ENCODE data around the gene ARL5C. TPM values are rescaled to one million over a fixed set of nuclear protein-coding genes. Genes with fewer than 3 reads are reported as not detected.

ARL5C gene
- total RNA-seq: not detected in 2 replicates
- long read RNA-seq: 0 reads

- DNase-seq (ENCODE audit: low spot score, unreplicated experiment): no peak
- Mint-ChIP-seq H3K27me3 (peaks cover 35% of the 10 kb centered on the region), H3K4me3 (ENCODE audit: low read depth) (peak within 1 kb of the TSS; percentile 82), H3K4me1 (ENCODE audit: low read depth) (peaks cover 10% of the 10 kb centered on the region), H3K27ac (peak within 1 kb of the TSS; percentile 43), H3K36me3 (ENCODE audit: insufficient read depth) (no peaks in the 10 kb centered on the region), H3K9me3 (ENCODE audit: low read depth) (no peaks in the 10 kb centered on the region)
- TF ChIP-seq, protein P1, sequence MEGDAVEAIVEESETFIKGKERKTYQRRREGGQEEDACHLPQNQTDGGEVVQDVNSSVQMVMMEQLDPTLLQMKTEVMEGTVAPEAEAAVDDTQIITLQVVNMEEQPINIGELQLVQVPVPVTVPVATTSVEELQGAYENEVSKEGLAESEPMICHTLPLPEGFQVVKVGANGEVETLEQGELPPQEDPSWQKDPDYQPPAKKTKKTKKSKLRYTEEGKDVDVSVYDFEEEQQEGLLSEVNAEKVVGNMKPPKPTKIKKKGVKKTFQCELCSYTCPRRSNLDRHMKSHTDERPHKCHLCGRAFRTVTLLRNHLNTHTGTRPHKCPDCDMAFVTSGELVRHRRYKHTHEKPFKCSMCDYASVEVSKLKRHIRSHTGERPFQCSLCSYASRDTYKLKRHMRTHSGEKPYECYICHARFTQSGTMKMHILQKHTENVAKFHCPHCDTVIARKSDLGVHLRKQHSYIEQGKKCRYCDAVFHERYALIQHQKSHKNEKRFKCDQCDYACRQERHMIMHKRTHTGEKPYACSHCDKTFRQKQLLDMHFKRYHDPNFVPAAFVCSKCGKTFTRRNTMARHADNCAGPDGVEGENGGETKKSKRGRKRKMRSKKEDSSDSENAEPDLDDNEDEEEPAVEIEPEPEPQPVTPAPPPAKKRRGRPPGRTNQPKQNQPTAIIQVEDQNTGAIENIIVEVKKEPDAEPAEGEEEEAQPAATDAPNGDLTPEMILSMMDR (IDR thresholded peaks at IDR 0.05; ENCODE audit: unreplicated experiment): no peak
Measured at GRCh38 chr17:39165841-39166349, at the start of gene ARL5C. ARL5C (minus strand) TSS chr17:39166161; CDS start chr17:39165760, 401 bp downstream.

- Mint-ChIP-seq H3K9me3 (ENCODE audit: low read depth) (no peaks in the 10 kb centered on the region), H3K4me1 (ENCODE audit: low read depth) (peaks cover 2% of the 10 kb centered on the region), H3K27me3 (peaks cover 85% of the 10 kb centered on the region), H3K4me3 (ENCODE audit: low read depth) (no peak overlapping the region), H3K27ac (no peak overlapping the region), H3K36me3 (ENCODE audit: insufficient read depth) (no peaks in the 10 kb centered on the region)
- TF ChIP-seq, protein P1 (IDR thresholded peaks at IDR 0.05; ENCODE audit: unreplicated experiment): no peak
- DNase-seq (ENCODE audit: low spot score, unreplicated experiment): no peak
Measured at GRCh38 chr17:39213852-39214251, 47.9 kb upstream of the ARL5C start.

DNA sequence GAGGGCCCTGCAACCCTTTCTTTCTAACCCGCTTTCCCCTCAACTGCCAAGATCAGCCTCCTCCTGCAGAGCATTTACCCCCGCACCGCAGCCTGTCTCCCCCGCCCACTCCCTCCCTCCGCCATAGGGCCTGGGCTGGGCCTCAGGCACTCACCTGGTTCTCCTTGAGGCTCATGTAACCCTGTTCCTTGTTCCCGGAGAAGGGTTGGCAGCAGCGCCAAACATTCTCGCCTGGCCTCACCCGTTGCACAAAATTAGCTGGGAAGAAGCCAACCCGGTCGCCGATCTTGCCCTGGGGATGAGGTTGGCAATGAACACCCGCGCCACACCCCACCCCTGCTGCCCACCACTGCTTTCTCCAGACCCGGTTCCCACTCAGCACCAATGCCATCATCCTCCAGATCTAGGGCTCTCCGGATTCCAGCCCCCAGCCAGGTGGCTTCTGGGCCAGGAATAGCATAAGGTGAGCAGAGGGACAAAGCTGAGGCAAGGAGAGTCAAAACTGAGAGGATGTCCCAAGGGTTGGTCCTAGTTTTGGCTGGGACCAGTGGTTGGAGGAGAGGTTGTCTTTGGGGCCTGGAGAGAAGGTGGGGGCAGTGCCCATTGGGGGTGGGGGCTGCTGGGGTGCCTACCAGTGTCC, 47.0 kb upstream of the ARL5C start:
- TF ChIP-seq, protein P1 (IDR thresholded peaks at IDR 0.05; ENCODE audit: unreplicated experiment): no peak
- no peak for DNase-seq (ENCODE audit: low spot score, unreplicated experiment)
- Mint-ChIP-seq H3K27me3 (peaks cover 85% of the 10 kb centered on the region), H3K36me3 (ENCODE audit: insufficient read depth) (no peaks in the 10 kb centered on the region), H3K4me3 (ENCODE audit: low read depth) (no peak overlapping the region), H3K9me3 (ENCODE audit: low read depth) (no peaks in the 10 kb centered on the region), H3K27ac (no peak overlapping the region), H3K4me1 (ENCODE audit: low read depth) (peaks cover 2% of the 10 kb centered on the region)

DNA sequence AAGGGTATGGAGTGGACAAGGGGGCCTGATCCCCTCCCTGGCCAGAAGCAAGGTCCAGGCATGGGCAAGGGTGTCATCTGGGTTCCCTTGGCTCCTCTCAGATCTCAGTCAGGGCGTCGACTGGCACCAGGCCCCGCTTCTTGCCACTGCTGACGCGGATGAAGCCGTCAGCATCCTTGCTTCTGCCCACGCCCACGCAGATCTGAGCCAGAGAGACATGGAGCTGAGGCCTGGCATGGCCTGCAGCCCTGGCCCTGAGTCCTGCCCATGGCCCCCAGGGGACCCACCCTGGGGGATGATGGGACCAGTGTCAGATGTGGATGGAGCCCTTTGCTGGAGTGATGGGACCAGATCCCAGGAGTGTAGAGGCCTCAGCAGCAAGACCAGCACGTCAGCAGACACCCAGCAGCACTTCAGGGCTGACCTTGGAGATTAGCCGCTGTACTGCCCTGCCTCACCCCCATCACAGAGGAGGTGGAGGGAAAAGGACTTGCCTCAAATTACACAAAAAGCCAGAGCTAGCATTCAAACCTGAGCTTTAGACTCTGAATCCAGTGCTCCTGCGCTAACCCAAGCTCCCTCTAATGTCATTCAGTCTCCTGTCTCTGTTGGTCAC, 46.3 kb upstream of the ARL5C start:
- TF ChIP-seq, protein P1 (IDR thresholded peaks at IDR 0.05; ENCODE audit: unreplicated experiment): no peak
- Mint-ChIP-seq H3K4me3 (ENCODE audit: low read depth) (no peak overlapping the region), H3K9me3 (ENCODE audit: low read depth) (no peaks in the 10 kb centered on the region), H3K27ac (no peak overlapping the region), H3K4me1 (ENCODE audit: low read depth) (peaks cover 2% of the 10 kb centered on the region), H3K27me3 (peaks cover 80% of the 10 kb centered on the region), H3K36me3 (ENCODE audit: insufficient read depth) (no peaks in the 10 kb centered on the region)
- no peak for DNase-seq (ENCODE audit: low spot score, unreplicated experiment)

GRCh38 chr17:39210093-39210434, 44.1 kb upstream of the ARL5C start:
- TF ChIP-seq, protein P1 (IDR thresholded peaks at IDR 0.05; ENCODE audit: unreplicated experiment): no peak
- no peak for DNase-seq (ENCODE audit: low spot score, unreplicated experiment)
- Mint-ChIP-seq H3K36me3 (ENCODE audit: insufficient read depth) (no peaks in the 10 kb centered on the region), H3K4me1 (ENCODE audit: low read depth) (peaks cover 2% of the 10 kb centered on the region), H3K27ac (no peak overlapping the region), H3K27me3 (peaks cover 64% of the 10 kb centered on the region), H3K4me3 (ENCODE audit: low read depth) (no peak overlapping the region), H3K9me3 (ENCODE audit: low read depth) (no peaks in the 10 kb centered on the region)

Measured in progenitor cell of endocrine pancreas (in vitro differentiated cells).